KOPT-K1 (cell line): ENCODE data around the gene ICAM5.
"Not testable (repeated sequence)": the region's sequence is repeated elsewhere in the genome, so short reads cannot be mapped to it uniquely, and the experiment has no call there.

ENCODE experiments used
- H3K27ac ChIP-seq: fragments of 200-600 bp; sonication (generic); 2 replicates; pipeline ENCODE4 v1.5.1; 2016; ENCODE audit warnings: antibody characterized with exemption, mild to moderate bottlenecking, low read depth, low read length; ENCODE audit not compliant: poor library complexity, severe bottlenecking
- H3K36me3 ChIP-seq: fragments of 200-600 bp; sonication (generic); 2 replicates; pipeline ENCODE4 v1.5.1; 2017; ENCODE audit warnings: antibody characterized with exemption, mild to moderate bottlenecking, low read length, moderate library complexity; ENCODE audit not compliant: insufficient read depth
- H3K9me3 ChIP-seq: fragments of 200-600 bp; sonication (generic); 2 replicates; pipeline ENCODE4 v1.5.1; 2017; ENCODE audit warnings: antibody characterized with exemption, low read length, mild to moderate bottlenecking; ENCODE audit not compliant: insufficient read depth, poor library complexity, severe bottlenecking

The ICAM5 gene

GRCh38 chr19:10333758-10334587 lies 44.2 kb downstream of the ICAM5 start:
- Histone ChIP-seq H3K9me3 (no peaks in the 10 kb centered on the region), H3K27ac (peak overlapping the region; percentile 97), H3K36me3 (peaks cover 57% of the 10 kb centered on the region)

- no peak overlapping the region for H3K27ac ChIP-seq
- H3K36me3 ChIP-seq = peaks cover 49% of the 10 kb centered on the region
- H3K9me3 ChIP-seq = no peaks in the 10 kb centered on the region
These were observed 45.0 kb downstream of the ICAM5 start for GRCh38 chr19:10334588-10335351.

- peaks cover 42% of the 10 kb centered on the region for H3K36me3 ChIP-seq
- H3K27ac ChIP-seq = no peak overlapping the region
- no peaks in the 10 kb centered on the region for H3K9me3 ChIP-seq
These were observed 45.7 kb downstream of the ICAM5 start for GRCh38 chr19:10335352-10335985.

- not testable (repeated sequence) for H3K27ac ChIP-seq, H3K9me3 ChIP-seq
- peaks cover 32% of the 10 kb centered on the region for H3K36me3 ChIP-seq
These were observed 47.0 kb downstream of the ICAM5 start for GRCh38 chr19:10336725-10337124.

GRCh38 chr19:10338940-10339339 lies 49.2 kb downstream of the ICAM5 start:
- no peaks in the 10 kb centered on the region for H3K9me3 ChIP-seq
- peaks cover 24% of the 10 kb centered on the region; the same call in 1 of the 2 replicates for H3K36me3 ChIP-seq
- peak overlapping the region; percentile 80 for H3K27ac ChIP-seq

GRCh38 chr19:10339380-10339960 lies 49.7 kb downstream of the ICAM5 start, which contains the start of gene ICAM3:
TSS of gene ICAM3 (minus strand) at chr19:10339624. CDS start at chr19:10339614, 10 bp downstream.
- no peaks in the 10 kb centered on the region for H3K9me3 ChIP-seq
- peaks cover 20% of the 10 kb centered on the region; the same call in 1 of the 2 replicates for H3K36me3 ChIP-seq
- H3K27ac ChIP-seq = peak within 1 kb of the TSS; percentile 80

GRCh38 chr19:10339977-10340376 lies 50.2 kb downstream of the ICAM5 start:
- H3K36me3 ChIP-seq = peaks cover 15% of the 10 kb centered on the region; the same call in 1 of the 2 replicates
- peak overlapping the region; percentile 80 for H3K27ac ChIP-seq
- no peaks in the 10 kb centered on the region for H3K9me3 ChIP-seq

GRCh38 chr19:10343495-10343894 lies 53.7 kb downstream of the ICAM5 start:
- no peaks in the 10 kb centered on the region for H3K36me3 ChIP-seq
- H3K27ac ChIP-seq = no peak overlapping the region
- H3K9me3 ChIP-seq = no peaks in the 10 kb centered on the region

- Histone ChIP-seq H3K27ac (no peak overlapping the region), H3K36me3 (peaks cover 2% of the 10 kb centered on the region; the same call in 1 of the 2 replicates)
These were observed 55.0 kb downstream of the ICAM5 start for GRCh38 chr19:10344780-10345179.

More at GRCh38 chr19:10344780-10345179, 55.0 kb downstream of the ICAM5 start:
- no peaks in the 10 kb centered on the region for H3K9me3 ChIP-seq
